Vagina (tissue), 2 donors: ENCODE measurements around the gene USP1.

Source experiments
- CTCF ChIP-seq, 3 experiments: fragments of 450-650 bp in 2 of 3; fragments of 200-600 bp in 1 of 3; sonication (generic) in 1 of 3; IDR thresholded peaks; one replicate each; pipeline ENCODE4 v1.5.1; 2017 to 2019; ENCODE audit warnings: antibody characterized with exemption in 3 of 3, mild to moderate bottlenecking in 2 of 3, moderate library complexity in 2 of 3
- POLR2A ChIP-seq, 2 donors: fragments of 450-650 bp; IDR thresholded peaks; one replicate each; pipeline ENCODE4 v1.6.1; 2017; ENCODE audit warnings: antibody characterized with exemption in 2 of 2, mild to moderate bottlenecking in 2 of 2, moderate library complexity in 2 of 2
- POLR2AphosphoS5 ChIP-seq, 2 donors: sonication (generic); formaldehyde crosslinking; IDR thresholded peaks; one replicate each; pipeline ENCODE4 v1.9.0; 2017; ENCODE audit warnings: antibody characterized with exemption in 2 of 2, mild to moderate bottlenecking in 2 of 2, low read depth in 1 of 2; ENCODE audit not compliant: insufficient read depth in 1 of 2

GRCh38 chr1:62493656-62494055 is 56.8 kb downstream of the USP1 start:
- TF ChIP-seq POLR2A (IDR thresholded peaks at IDR 0.05), result no peak
- no peak for TF ChIP-seq CTCF (IDR thresholded peaks at IDR 0.05)
- no peak for TF ChIP-seq POLR2AphosphoS5 (IDR thresholded peaks at IDR 0.05; ENCODE audit: insufficient read depth in 1 of 2, low read depth in 1 of 2)
